GM13976 (cell line): Measurements from ENCODE around the gene CDCA7.

ENCODE experiments used
- DNase-seq: peaks from one replicate; pipeline ENCODE4 v3.0.0; 2012; ENCODE audit warnings: low spot score
- CTCF ChIP-seq: IDR thresholded peaks from 2 replicates; pipeline ENCODE4 v1.5.1; 2012; ENCODE audit warnings: borderline replicate concordance, mild to moderate bottlenecking; ENCODE audit not compliant: insufficient read depth; ENCODE audit errors: extremely low read depth, missing control alignments, control extremely low read depth
- in situ Hi-C: fragments of 300-500 bp; cut with MboI; formaldehyde crosslinking; loops from one replicate; pipeline ENCODE4 v1.12.0; 2022; ENCODE audit warnings: low sequenced_read_pairs, mixed read lengths, inconsistent platforms; ENCODE audit not compliant: unreplicated experiment

The CDCA7 gene

GRCh38 chr2:173386021-173386737, 31.5 kb downstream of the CDCA7 start:
- no peak for TF ChIP-seq CTCF
- in situ Hi-C loops = no loop called here

GRCh38 chr2:173386738-173387065, 32.0 kb downstream of the CDCA7 start:
- in situ Hi-C loops = no loop called here
- no peak for TF ChIP-seq CTCF
- DNase-seq = no peak

More at GRCh38 chr2:173386021-173386737, 31.5 kb downstream of the CDCA7 start:
- no peak for DNase-seq

- no peak for TF ChIP-seq CTCF
- in situ Hi-C loops = no loop called here
These were observed 32.4 kb downstream of the CDCA7 start for GRCh38 chr2:173387079-173387478.

GRCh38 chr2:173387660-173388059, 33.0 kb downstream of the CDCA7 start:
- DNase-seq = no peak
- in situ Hi-C loops = no loop called here
- TF ChIP-seq CTCF = no peak

More at GRCh38 chr2:173387079-173387478, 32.4 kb downstream of the CDCA7 start:
- no peak for DNase-seq

- no peak for TF ChIP-seq CTCF
- in situ Hi-C loops = no loop called here
- no peak for DNase-seq
These were observed 34.1 kb downstream of the CDCA7 start for GRCh38 chr2:173388795-173389194.

- TF ChIP-seq CTCF = no peak
- no peak for DNase-seq
- in situ Hi-C loops = no loop called here
These were observed 35.4 kb downstream of the CDCA7 start for GRCh38 chr2:173390036-173390435.
